Measurements from ENCODE around the gene RCE1.
A peak's percentile ranks its signal among the peaks of the same experiment; 100 is the strongest.

RCE1 gene

GRCh38 chr11:66878474-66878873, 35.2 kb downstream of the RCE1 start:
- TF ChIP-seq CTCF (IDR thresholded peaks at IDR 0.05; ENCODE audit: control insufficient read depth, extremely low read depth, insufficient read depth): no peak
- H3K4me3 ChIP-seq (ENCODE audit: low read depth, low read length): no peak overlapping the region
- DNase-seq (ENCODE audit: low read depth): no peak

GRCh38 chr11:66879000-66879399, 35.8 kb downstream of the RCE1 start:
- no peak for TF ChIP-seq CTCF (IDR thresholded peaks at IDR 0.05; ENCODE audit: control insufficient read depth, extremely low read depth, insufficient read depth)
- no peak overlapping the region for H3K4me3 ChIP-seq (ENCODE audit: low read depth, low read length)
- DNase-seq (ENCODE audit: low read depth): no peak

- TF ChIP-seq CTCF (IDR thresholded peaks at IDR 0.05; ENCODE audit: control insufficient read depth, extremely low read depth, insufficient read depth): no peak
- no peak for DNase-seq (ENCODE audit: low read depth)
- H3K4me3 ChIP-seq (ENCODE audit: low read depth, low read length): no peak overlapping the region
Measured at GRCh38 chr11:66879583-66879982, 36.3 kb downstream of the RCE1 start.

- no peak overlapping the region for H3K4me3 ChIP-seq (ENCODE audit: low read depth, low read length)
- TF ChIP-seq CTCF (IDR thresholded peaks at IDR 0.05; ENCODE audit: control insufficient read depth, extremely low read depth, insufficient read depth): no peak
- DNase-seq (ENCODE audit: low read depth): no peak
Measured at GRCh38 chr11:66879999-66880398, 36.8 kb downstream of the RCE1 start.

GRCh38 chr11:66880496-66881450, 37.5 kb downstream of the RCE1 start:
- peak; percentile 76 for DNase-seq (ENCODE audit: low read depth)
- no peak for TF ChIP-seq CTCF (IDR thresholded peaks at IDR 0.05; ENCODE audit: control insufficient read depth, extremely low read depth, insufficient read depth)
- peak overlapping the region; percentile 11; the same call in 1 of the 2 replicates for H3K4me3 ChIP-seq (ENCODE audit: low read depth, low read length)

GRCh38 chr11:66881451-66881835, 38.2 kb downstream of the RCE1 start:
- no peak for DNase-seq (ENCODE audit: low read depth)
- no peak overlapping the region for H3K4me3 ChIP-seq (ENCODE audit: low read depth, low read length)
- peak; percentile 33; the same call in 1 of the 2 replicates for TF ChIP-seq CTCF (IDR thresholded peaks at IDR 0.05; ENCODE audit: control insufficient read depth, extremely low read depth, insufficient read depth)

Data from LNCaP clone FGC (cell line).